H1 (cell line): ENCODE results near the gene FMN2. TPM values are rescaled to one million over a fixed set of nuclear protein-coding genes. Genes with fewer than 3 reads are reported as not detected.

Experiments used
- polyA plus RNA-seq, 7 experiments: library from polyadenylated mRNA; depleted of rRNA in 3 of 7; stranded (reverse) in 5 of 7; unstranded in 2 of 7; fragments of >200 nt in 5 of 7; fragments of 200-250 nt in 2 of 7; gene quantifications; 1 replicate in 5 of 7; 2 replicates in 1 of 7; 4 replicates in 1 of 7; pipeline versions ENCODE4 v1.2.1 to v1.2.3, GENCODE V29; 2011 to 2013; ENCODE audit warnings: missing spikeins in 2 of 7, mixed read lengths in 2 of 7
- total RNA-seq: library from RNA; stranded (reverse); fragmentation: NEBNext Ultra II Directional; extraction: Animal tissue kit (Norgen Biotek cat#: 25700); gene quantifications from 2 replicates; pipeline ENCODE4 v1.2.1, GENCODE V29; 2021
- TF ChIP-seq, protein P1 (sequence below): fragments of 300-600 bp; sonication (generic); IDR thresholded peaks from 2 replicates; pipeline ENCODE4 v1.7.1; 2012; ENCODE audit warnings: low read length, moderate library complexity, mild to moderate bottlenecking, inconsistent platforms; ENCODE audit not compliant: insufficient replicate concordance
- TF ChIP-seq, protein P2 (sequence below): IDR thresholded peaks from 2 replicates; pipeline ENCODE4 v1.6.1; 2012; ENCODE audit warnings: low read length, inconsistent platforms

The FMN2 gene
- total and polyA plus RNA-seq, 2 of the 8 experiments (the other 6 are each of a cell fraction or from before 2014, with no cell fraction given), result 0.83 to 2.0 TPM

GRCh38 chr1:240164742-240165141 lies 73.1 kb downstream of the FMN2 start (continued):
- TF ChIP-seq, protein P1, sequence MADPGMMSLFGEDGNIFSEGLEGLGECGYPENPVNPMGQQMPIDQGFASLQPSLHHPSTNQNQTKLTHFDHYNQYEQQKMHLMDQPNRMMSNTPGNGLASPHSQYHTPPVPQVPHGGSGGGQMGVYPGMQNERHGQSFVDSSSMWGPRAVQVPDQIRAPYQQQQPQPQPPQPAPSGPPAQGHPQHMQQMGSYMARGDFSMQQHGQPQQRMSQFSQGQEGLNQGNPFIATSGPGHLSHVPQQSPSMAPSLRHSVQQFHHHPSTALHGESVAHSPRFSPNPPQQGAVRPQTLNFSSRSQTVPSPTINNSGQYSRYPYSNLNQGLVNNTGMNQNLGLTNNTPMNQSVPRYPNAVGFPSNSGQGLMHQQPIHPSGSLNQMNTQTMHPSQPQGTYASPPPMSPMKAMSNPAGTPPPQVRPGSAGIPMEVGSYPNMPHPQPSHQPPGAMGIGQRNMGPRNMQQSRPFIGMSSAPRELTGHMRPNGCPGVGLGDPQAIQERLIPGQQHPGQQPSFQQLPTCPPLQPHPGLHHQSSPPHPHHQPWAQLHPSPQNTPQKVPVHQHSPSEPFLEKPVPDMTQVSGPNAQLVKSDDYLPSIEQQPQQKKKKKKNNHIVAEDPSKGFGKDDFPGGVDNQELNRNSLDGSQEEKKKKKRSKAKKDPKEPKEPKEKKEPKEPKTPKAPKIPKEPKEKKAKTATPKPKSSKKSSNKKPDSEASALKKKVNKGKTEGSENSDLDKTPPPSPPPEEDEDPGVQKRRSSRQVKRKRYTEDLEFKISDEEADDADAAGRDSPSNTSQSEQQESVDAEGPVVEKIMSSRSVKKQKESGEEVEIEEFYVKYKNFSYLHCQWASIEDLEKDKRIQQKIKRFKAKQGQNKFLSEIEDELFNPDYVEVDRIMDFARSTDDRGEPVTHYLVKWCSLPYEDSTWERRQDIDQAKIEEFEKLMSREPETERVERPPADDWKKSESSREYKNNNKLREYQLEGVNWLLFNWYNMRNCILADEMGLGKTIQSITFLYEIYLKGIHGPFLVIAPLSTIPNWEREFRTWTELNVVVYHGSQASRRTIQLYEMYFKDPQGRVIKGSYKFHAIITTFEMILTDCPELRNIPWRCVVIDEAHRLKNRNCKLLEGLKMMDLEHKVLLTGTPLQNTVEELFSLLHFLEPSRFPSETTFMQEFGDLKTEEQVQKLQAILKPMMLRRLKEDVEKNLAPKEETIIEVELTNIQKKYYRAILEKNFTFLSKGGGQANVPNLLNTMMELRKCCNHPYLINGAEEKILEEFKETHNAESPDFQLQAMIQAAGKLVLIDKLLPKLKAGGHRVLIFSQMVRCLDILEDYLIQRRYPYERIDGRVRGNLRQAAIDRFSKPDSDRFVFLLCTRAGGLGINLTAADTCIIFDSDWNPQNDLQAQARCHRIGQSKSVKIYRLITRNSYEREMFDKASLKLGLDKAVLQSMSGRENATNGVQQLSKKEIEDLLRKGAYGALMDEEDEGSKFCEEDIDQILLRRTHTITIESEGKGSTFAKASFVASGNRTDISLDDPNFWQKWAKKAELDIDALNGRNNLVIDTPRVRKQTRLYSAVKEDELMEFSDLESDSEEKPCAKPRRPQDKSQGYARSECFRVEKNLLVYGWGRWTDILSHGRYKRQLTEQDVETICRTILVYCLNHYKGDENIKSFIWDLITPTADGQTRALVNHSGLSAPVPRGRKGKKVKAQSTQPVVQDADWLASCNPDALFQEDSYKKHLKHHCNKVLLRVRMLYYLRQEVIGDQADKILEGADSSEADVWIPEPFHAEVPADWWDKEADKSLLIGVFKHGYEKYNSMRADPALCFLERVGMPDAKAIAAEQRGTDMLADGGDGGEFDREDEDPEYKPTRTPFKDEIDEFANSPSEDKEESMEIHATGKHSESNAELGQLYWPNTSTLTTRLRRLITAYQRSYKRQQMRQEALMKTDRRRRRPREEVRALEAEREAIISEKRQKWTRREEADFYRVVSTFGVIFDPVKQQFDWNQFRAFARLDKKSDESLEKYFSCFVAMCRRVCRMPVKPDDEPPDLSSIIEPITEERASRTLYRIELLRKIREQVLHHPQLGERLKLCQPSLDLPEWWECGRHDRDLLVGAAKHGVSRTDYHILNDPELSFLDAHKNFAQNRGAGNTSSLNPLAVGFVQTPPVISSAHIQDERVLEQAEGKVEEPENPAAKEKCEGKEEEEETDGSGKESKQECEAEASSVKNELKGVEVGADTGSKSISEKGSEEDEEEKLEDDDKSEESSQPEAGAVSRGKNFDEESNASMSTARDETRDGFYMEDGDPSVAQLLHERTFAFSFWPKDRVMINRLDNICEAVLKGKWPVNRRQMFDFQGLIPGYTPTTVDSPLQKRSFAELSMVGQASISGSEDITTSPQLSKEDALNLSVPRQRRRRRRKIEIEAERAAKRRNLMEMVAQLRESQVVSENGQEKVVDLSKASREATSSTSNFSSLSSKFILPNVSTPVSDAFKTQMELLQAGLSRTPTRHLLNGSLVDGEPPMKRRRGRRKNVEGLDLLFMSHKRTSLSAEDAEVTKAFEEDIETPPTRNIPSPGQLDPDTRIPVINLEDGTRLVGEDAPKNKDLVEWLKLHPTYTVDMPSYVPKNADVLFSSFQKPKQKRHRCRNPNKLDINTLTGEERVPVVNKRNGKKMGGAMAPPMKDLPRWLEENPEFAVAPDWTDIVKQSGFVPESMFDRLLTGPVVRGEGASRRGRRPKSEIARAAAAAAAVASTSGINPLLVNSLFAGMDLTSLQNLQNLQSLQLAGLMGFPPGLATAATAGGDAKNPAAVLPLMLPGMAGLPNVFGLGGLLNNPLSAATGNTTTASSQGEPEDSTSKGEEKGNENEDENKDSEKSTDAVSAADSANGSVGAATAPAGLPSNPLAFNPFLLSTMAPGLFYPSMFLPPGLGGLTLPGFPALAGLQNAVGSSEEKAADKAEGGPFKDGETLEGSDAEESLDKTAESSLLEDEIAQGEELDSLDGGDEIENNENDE, result no peak
- TF ChIP-seq, protein P2, sequence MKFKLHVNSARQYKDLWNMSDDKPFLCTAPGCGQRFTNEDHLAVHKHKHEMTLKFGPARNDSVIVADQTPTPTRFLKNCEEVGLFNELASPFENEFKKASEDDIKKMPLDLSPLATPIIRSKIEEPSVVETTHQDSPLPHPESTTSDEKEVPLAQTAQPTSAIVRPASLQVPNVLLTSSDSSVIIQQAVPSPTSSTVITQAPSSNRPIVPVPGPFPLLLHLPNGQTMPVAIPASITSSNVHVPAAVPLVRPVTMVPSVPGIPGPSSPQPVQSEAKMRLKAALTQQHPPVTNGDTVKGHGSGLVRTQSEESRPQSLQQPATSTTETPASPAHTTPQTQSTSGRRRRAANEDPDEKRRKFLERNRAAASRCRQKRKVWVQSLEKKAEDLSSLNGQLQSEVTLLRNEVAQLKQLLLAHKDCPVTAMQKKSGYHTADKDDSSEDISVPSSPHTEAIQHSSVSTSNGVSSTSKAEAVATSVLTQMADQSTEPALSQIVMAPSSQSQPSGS, result no peak
